Smooth muscle cell of the brain vasculature (primary cell): ENCODE data around the gene SLC28A3.
A peak's percentile ranks its signal among the peaks of the same experiment; 100 is the strongest.

Experiments
- DNase-seq: peaks from one replicate; pipeline ENCODE4 v3.0.0-alpha.2; 2012; ENCODE audit warnings: low read depth, low spot score

The SLC28A3 gene

GRCh38 chr9:84339503-84339902 is 1.1 kb downstream of the SLC28A3 start:
- no peak for DNase-seq

- DNase-seq: no peak
These were observed 1.8 kb downstream of the SLC28A3 start for GRCh38 chr9:84338792-84339191.

- DNase-seq: no peak
These were observed 3.3 kb downstream of the SLC28A3 start for GRCh38 chr9:84337252-84337651.

- no peak for DNase-seq
These were observed 9.3 kb downstream of the SLC28A3 start for GRCh38 chr9:84331119-84331809.

- no peak for DNase-seq
These were observed 10.3 kb downstream of the SLC28A3 start for GRCh38 chr9:84330246-84330645.

GRCh38 chr9:84327184-84327583 is 13.4 kb downstream of the SLC28A3 start:
- no peak for DNase-seq

- DNase-seq: no peak
These were observed 15.1 kb downstream of the SLC28A3 start for GRCh38 chr9:84325347-84325973.

- DNase-seq: no peak
These were observed 15.7 kb downstream of the SLC28A3 start for GRCh38 chr9:84324811-84325210.

GRCh38 chr9:84323858-84324257 is 16.7 kb downstream of the SLC28A3 start:
- no peak for DNase-seq

GRCh38 chr9:84322828-84323227 is 17.7 kb downstream of the SLC28A3 start:
- no peak for DNase-seq

GRCh38 chr9:84320231-84320630 is 20.3 kb downstream of the SLC28A3 start:
- no peak for DNase-seq

- DNase-seq: no peak
These were observed 20.9 kb downstream of the SLC28A3 start for GRCh38 chr9:84319632-84320031.

- no peak for DNase-seq
These were observed 21.6 kb downstream of the SLC28A3 start for GRCh38 chr9:84318981-84319380.

GRCh38 chr9:84317563-84317962 is 23.0 kb downstream of the SLC28A3 start:
- no peak for DNase-seq

GRCh38 chr9:84315278-84315877 is 25.2 kb downstream of the SLC28A3 start:
- DNase-seq: peak; percentile 57

GRCh38 chr9:84314306-84314705 is 26.3 kb downstream of the SLC28A3 start:
- DNase-seq: no peak

GRCh38 chr9:84310883-84311282 is 29.7 kb downstream of the SLC28A3 start:
- DNase-seq: no peak

GRCh38 chr9:84305497-84306131 is 34.9 kb downstream of the SLC28A3 start:
- DNase-seq: no peak

GRCh38 chr9:84304166-84304565 is 36.4 kb downstream of the SLC28A3 start:
- DNase-seq: no peak

GRCh38 chr9:84303061-84303460 is 37.5 kb downstream of the SLC28A3 start:
- DNase-seq: no peak

- DNase-seq: no peak
These were observed 38.7 kb downstream of the SLC28A3 start for GRCh38 chr9:84301851-84302250.

GRCh38 chr9:84300271-84300670 is 40.3 kb downstream of the SLC28A3 start:
- no peak for DNase-seq
